GM18870 (cell line): ENCODE measurements around the gene UQCRH.
"Not testable (repeated sequence)": the region's sequence is repeated elsewhere in the genome, so short reads cannot be mapped to it uniquely, and the experiment has no call there.

Experiments used
- ATAC-seq: cut with Tn5 transposase; IDR thresholded peaks from one replicate; pipeline ENCODE4 v1.9.1; 2021; ENCODE audit warnings: moderate library complexity; ENCODE audit not compliant: unreplicated experiment

UQCRH gene

GRCh38 chr1:46298387-46298786 lies 5.1 kb upstream of the UQCRH start:
- no peak for ATAC-seq

GRCh38 chr1:46300673-46301405 lies 2.7 kb upstream of the UQCRH start:
- no peak for ATAC-seq

- ATAC-seq = no peak
Observed at GRCh38 chr1:46301406-46301807, 2.1 kb upstream of the UQCRH start.

GRCh38 chr1:46301808-46302640 lies 1.5 kb upstream of the UQCRH start:
- ATAC-seq = no peak

- no peak for ATAC-seq
Observed at GRCh38 chr1:46302641-46303037, 859 bp upstream of the UQCRH start.

GRCh38 chr1:46303872-46304326 lies 401 bp downstream of the UQCRH start:
- no peak for ATAC-seq

- no peak for ATAC-seq
Observed at GRCh38 chr1:46306159-46306530, 2.6 kb downstream of the UQCRH start.

- no peak for ATAC-seq
Observed at GRCh38 chr1:46309401-46310159, 6.1 kb downstream of the UQCRH start.

GRCh38 chr1:46310321-46310720 lies 6.8 kb downstream of the UQCRH start:
- ATAC-seq = no peak

- ATAC-seq = no peak
Observed at GRCh38 chr1:46315669-46316403, 12.3 kb downstream of the UQCRH start.

- ATAC-seq = no peak
Observed at GRCh38 chr1:46317323-46317722, 13.8 kb downstream of the UQCRH start.

GRCh38 chr1:46319301-46319700 lies 15.8 kb downstream of the UQCRH start:
- ATAC-seq = not testable (repeated sequence)

- ATAC-seq = not testable (repeated sequence)
Observed at GRCh38 chr1:46319960-46320914, 16.7 kb downstream of the UQCRH start.

GRCh38 chr1:46322191-46322590 lies 18.7 kb downstream of the UQCRH start:
- not testable (repeated sequence) for ATAC-seq

GRCh38 chr1:46325285-46326076 lies 22.0 kb downstream of the UQCRH start:
- peak; percentile 72 for ATAC-seq

GRCh38 chr1:46328182-46328581 lies 24.7 kb downstream of the UQCRH start:
- not testable (repeated sequence) for ATAC-seq

GRCh38 chr1:46329807-46330206 lies 26.3 kb downstream of the UQCRH start:
- ATAC-seq = not testable (repeated sequence)

- not testable (repeated sequence) for ATAC-seq
Observed at GRCh38 chr1:46330381-46330780, 26.9 kb downstream of the UQCRH start.
